H9 (cell line): ENCODE results near the gene CA11. TPM values are rescaled to one million over a fixed set of nuclear protein-coding genes. Genes with fewer than 3 reads are reported as not detected.

Source experiments
- DNase-seq: peaks from one replicate; pipeline ENCODE4 v3.0.0-alpha.2; 2017
- H2AFZ ChIP-seq: one replicate; pipeline ENCODE4 v1.6.1; 2013; ENCODE audit warnings: mild to moderate bottlenecking, low read length, control low read depth, moderate library complexity
- H2AK5ac ChIP-seq: 2 replicates; pipeline ENCODE4 v1.6.1; 2013; ENCODE audit warnings: low read length, control low read depth, mixed read lengths; ENCODE audit not compliant: insufficient read length
- H2BK120ac ChIP-seq: one replicate; pipeline ENCODE4 v1.6.1; 2013; ENCODE audit warnings: low read depth, mild to moderate bottlenecking, low read length, control low read depth, inconsistent platforms; ENCODE audit not compliant: poor library complexity, severe bottlenecking
- H2BK12ac ChIP-seq: 2 replicates; pipeline ENCODE4 v1.6.1; 2013; ENCODE audit warnings: low read length, control low read depth, mixed read lengths, low read depth; ENCODE audit not compliant: insufficient read length
- H2BK15ac ChIP-seq: 2 replicates; pipeline ENCODE4 v1.6.1; 2013; ENCODE audit warnings: low read depth, low read length, control low read depth
- H2BK20ac ChIP-seq: one replicate; pipeline ENCODE4 v1.6.1; 2013; ENCODE audit warnings: low read depth, mild to moderate bottlenecking, low read length, control low read depth, inconsistent platforms; ENCODE audit not compliant: poor library complexity, severe bottlenecking
- H2BK5ac ChIP-seq: 2 replicates; pipeline ENCODE4 v1.6.1; 2013; ENCODE audit warnings: low read length, control low read depth, mixed read lengths; ENCODE audit not compliant: insufficient read length
- H3K14ac ChIP-seq: 2 replicates; pipeline ENCODE4 v1.6.1; 2013; ENCODE audit warnings: low read length, control low read depth; ENCODE audit not compliant: insufficient read depth
- H3K18ac ChIP-seq: 2 replicates; pipeline ENCODE4 v1.6.1; 2013; ENCODE audit warnings: low read depth, mild to moderate bottlenecking, mixed read lengths, low read length, control low read depth; ENCODE audit not compliant: insufficient read length
- H3K23ac ChIP-seq: 2 replicates; pipeline ENCODE4 v1.6.1; 2013; ENCODE audit warnings: low read length, control low read depth, mixed read lengths, low read depth; ENCODE audit not compliant: insufficient read length
- H3K23me2 ChIP-seq: 2 replicates; pipeline ENCODE4 v1.6.1; 2013; ENCODE audit warnings: low read depth, mild to moderate bottlenecking, mixed read lengths, low read length, control low read depth; ENCODE audit not compliant: insufficient read length, poor library complexity, severe bottlenecking
- H3K27ac ChIP-seq: 2 replicates; pipeline ENCODE4 v1.5.1; 2013; ENCODE audit warnings: low read length, control low read depth, mixed read lengths, low read depth; ENCODE audit not compliant: insufficient read length
- H3K27me3 ChIP-seq: 2 replicates; pipeline ENCODE4 v1.6.1; 2013; ENCODE audit warnings: low read length, control low read depth, inconsistent platforms; ENCODE audit not compliant: insufficient read depth
- H3K4ac ChIP-seq: 2 replicates; pipeline ENCODE4 v1.6.1; 2013; ENCODE audit warnings: low read depth, mild to moderate bottlenecking, control low read depth, inconsistent platforms, low read length, moderate library complexity
- H3K4me1 ChIP-seq: 2 replicates; pipeline ENCODE4 v1.6.1; 2013; ENCODE audit warnings: low read length, control low read depth, inconsistent platforms; ENCODE audit not compliant: insufficient read depth
- H3K4me2 ChIP-seq: 2 replicates; pipeline ENCODE4 v1.6.1; 2013; ENCODE audit warnings: low read length, control low read depth, mixed read lengths; ENCODE audit not compliant: insufficient read length, insufficient read depth
- H3K56ac ChIP-seq: 2 replicates; pipeline ENCODE4 v1.6.1; 2013; ENCODE audit warnings: low read depth, mild to moderate bottlenecking, mixed read lengths, low read length, control low read depth; ENCODE audit not compliant: insufficient read length
- H3K79me1 ChIP-seq: 2 replicates; pipeline ENCODE4 v1.6.1; 2013; ENCODE audit warnings: low read depth, mild to moderate bottlenecking, moderate library complexity, low read length, control low read depth, inconsistent platforms; ENCODE audit not compliant: insufficient read depth, poor library complexity, severe bottlenecking
- H3K79me2 ChIP-seq: 2 replicates; pipeline ENCODE4 v1.6.1; 2013; ENCODE audit warnings: low read length, control low read depth, inconsistent platforms; ENCODE audit not compliant: insufficient read depth
- H3K9ac ChIP-seq: 2 replicates; pipeline ENCODE4 v1.6.1; 2013; ENCODE audit warnings: low read length, control low read depth, mixed read lengths; ENCODE audit not compliant: insufficient read length; ENCODE audit errors: extremely low read depth
- H3K9me3 ChIP-seq: one replicate; pipeline ENCODE4 v1.6.1; 2013; ENCODE audit warnings: low read depth, low read length, inconsistent platforms; ENCODE audit not compliant: control insufficient read depth
- H3T11ph ChIP-seq: one replicate; pipeline ENCODE4 v1.6.1; 2013; ENCODE audit warnings: mild to moderate bottlenecking, low read length, control low read depth, inconsistent platforms
- H4K20me1 ChIP-seq: one replicate; pipeline ENCODE4 v1.6.1; 2013; ENCODE audit not compliant: control insufficient read depth, insufficient read length, insufficient read depth
- H4K5ac ChIP-seq: 2 replicates; pipeline ENCODE4 v1.6.1; 2013; ENCODE audit warnings: low read depth, mild to moderate bottlenecking, mixed read lengths, low read length, control low read depth; ENCODE audit not compliant: insufficient read length
- H4K8ac ChIP-seq: replicated peaks from 2 replicates; pipeline ENCODE4 v1.6.1; 2013; ENCODE audit warnings: low read length, control low read depth, mixed read lengths, low read depth; ENCODE audit not compliant: insufficient read length
- H4K91ac ChIP-seq: 2 replicates; pipeline ENCODE4 v1.6.1; 2013; ENCODE audit warnings: low read depth, mild to moderate bottlenecking, moderate library complexity, mixed read lengths, low read length, control low read depth; ENCODE audit not compliant: insufficient read length
- H3K27ac Mint-ChIP-seq, 3 experiments: 2 replicates in 2 of 3; 3 replicates in 1 of 3; pipeline ENCODE4 v1.8.0; 2020 to 2021; ENCODE audit warnings: mixed read lengths in 3 of 3, mild to moderate bottlenecking in 1 of 3, moderate library complexity in 1 of 3
- H3K27me3 Mint-ChIP-seq: 2 replicates; pipeline ENCODE4 v1.8.0; 2021; ENCODE audit warnings: low read depth, mild to moderate bottlenecking, moderate library complexity, mixed read lengths
- H3K36me3 Mint-ChIP-seq, 3 experiments: 2 replicates in 2 of 3; 3 replicates in 1 of 3; pipeline ENCODE4 v1.8.0; 2020 to 2021; ENCODE audit warnings: low read depth in 3 of 3, mixed read lengths in 3 of 3; ENCODE audit not compliant: insufficient read depth in 1 of 3
- H3K4me1 Mint-ChIP-seq, 2 experiments: 2 replicates each; pipeline ENCODE4 v1.8.0; 2020; ENCODE audit warnings: mixed read lengths in 2 of 2
- H3K4me3 Mint-ChIP-seq, 2 experiments: 2 replicates in 1 of 2; 3 replicates in 1 of 2; pipeline ENCODE4 v1.8.0; 2020 to 2021; ENCODE audit warnings: mild to moderate bottlenecking in 2 of 2, mixed read lengths in 2 of 2, moderate library complexity in 1 of 2
- H3K9me3 Mint-ChIP-seq, 2 experiments: 2 replicates in 1 of 2; 3 replicates in 1 of 2; pipeline ENCODE4 v1.8.0; 2020; ENCODE audit warnings: mild to moderate bottlenecking in 2 of 2, mixed read lengths in 2 of 2, moderate library complexity in 1 of 2
- CTCF ChIP-seq: fragments of 200-600 bp; sonication (generic); conservative IDR thresholded peaks from 3 replicates; pipeline ENCODE4 v1.8.0; 2021; ENCODE audit warnings: antibody characterized with exemption, mild to moderate bottlenecking
- WGBS: extraction: QIAGEN DNeasy Blood & Tissue Kit; methylation state at CpG from one replicate; pipeline ENCODE4 v1.1.7; 2013; ENCODE audit warnings: missing lambda C conversion rate, low lambda C conversion rate, mixed read lengths; ENCODE audit not compliant: insufficient read length; ENCODE audit errors: extremely low coverage; 5-methylcytosine and 5-hydroxymethylcytosine counted together
- total RNA-seq: library from RNA; stranded (reverse); gene quantifications from 2 replicates; pipeline ENCODE4 v1.2.1, GENCODE V29; 2021

Gene CA11
- total RNA-seq, 1 experiment from 2014 or later, result 107 TPM

DNA sequence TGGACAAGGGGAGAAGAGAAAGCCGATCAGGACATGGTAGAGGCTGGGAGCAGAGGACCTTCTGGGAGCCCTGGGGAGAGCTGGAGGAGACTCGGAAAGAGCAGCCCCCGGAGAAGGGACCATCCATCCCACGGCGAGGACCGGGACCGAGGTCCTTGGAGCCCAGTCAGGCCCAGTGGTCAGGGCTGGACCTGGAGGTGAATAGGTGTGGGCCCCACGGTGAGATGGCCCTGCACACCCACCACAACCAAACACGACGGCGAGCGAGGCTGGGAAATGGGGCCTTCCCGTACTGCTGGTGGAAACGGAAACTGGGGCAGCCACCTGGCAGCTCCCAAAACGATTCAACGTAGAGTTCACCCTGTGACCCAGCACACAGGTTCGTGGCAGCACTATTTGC is 30.5 kb upstream of the CA11 start:
- Histone ChIP-seq H4K91ac (no peak overlapping the region), H3K23me2 (no peaks in the 10 kb centered on the region), H2BK20ac (no peak overlapping the region), H3K56ac (no peak overlapping the region), H3T11ph (no peak overlapping the region), H2AFZ (no peak overlapping the region), H3K4me1 (no peaks in the 10 kb centered on the region; the same call in 1 of the 2 replicates), H3K27ac (no peak overlapping the region), H3K14ac (no peak overlapping the region), H2BK15ac (no peak overlapping the region), H4K5ac (no peak overlapping the region), H3K18ac (no peak overlapping the region), H3K4ac (no peak overlapping the region), H4K20me1 (no peaks in the 10 kb centered on the region), H3K9ac (no peak overlapping the region), H3K9me3 (no peaks in the 10 kb centered on the region), H3K27me3 (no peaks in the 10 kb centered on the region), H2AK5ac (no peak overlapping the region), H3K79me1 (no peaks in the 10 kb centered on the region), H2BK12ac (no peak overlapping the region), H4K8ac (no peak overlapping the region), H3K79me2 (no peaks in the 10 kb centered on the region), H3K4me2 (no peak overlapping the region), H3K23ac (no peak overlapping the region), H2BK5ac (no peak overlapping the region), H2BK120ac (no peak overlapping the region)
- H3K36me3 Mint-ChIP-seq, result no peaks in the 10 kb centered on the region
- peaks cover 26 to 30% of the 10 kb centered on the region in 2 experiments for H3K4me1 Mint-ChIP-seq
- H3K27me3 Mint-ChIP-seq, result peaks cover 6% of the 10 kb centered on the region
- H3K27ac Mint-ChIP-seq, result no peak overlapping the region; a peak in 1 of 7 replicates
- H3K4me3 Mint-ChIP-seq, result no peak overlapping the region
- TF ChIP-seq CTCF, result no peak
- WGBS, result no CpG with 5 or more reads among the region's 17 CpGs
- DNase-seq, result no peak
- H3K9me3 Mint-ChIP-seq, result no peaks in the 10 kb centered on the region
